ENCODE measurements around the gene EPHB1.

The EPHB1 gene

DNA sequence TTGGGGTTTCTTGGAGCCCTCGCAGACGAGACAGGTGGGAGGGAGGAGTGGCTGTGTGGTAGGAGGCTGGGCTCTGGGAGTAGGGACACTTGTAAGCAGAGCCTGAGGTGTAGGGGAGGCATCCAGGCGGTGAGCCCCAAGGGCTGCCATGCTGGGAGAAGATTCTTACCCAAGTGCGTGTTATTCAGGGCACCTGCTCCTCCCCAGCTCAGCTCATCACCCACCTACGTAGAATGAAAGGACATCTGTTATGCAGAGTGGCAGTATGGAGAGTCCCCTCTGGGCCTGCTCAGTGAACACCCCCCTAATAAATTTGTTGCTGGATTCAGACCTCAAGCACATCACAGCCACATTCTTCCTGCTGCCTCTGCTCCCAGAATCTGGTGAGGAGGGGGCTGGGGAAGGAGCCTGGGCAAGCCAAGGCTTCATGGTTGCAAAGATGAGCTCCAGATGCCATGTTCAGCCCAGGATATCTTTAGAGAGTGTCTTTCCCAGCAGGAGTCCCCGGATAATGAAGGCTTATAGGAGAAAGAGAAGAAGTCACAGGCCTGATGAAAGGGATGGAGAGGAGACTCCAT, 261.8 kb downstream of the EPHB1 start:
- DNase-seq, result no peak

DNA sequence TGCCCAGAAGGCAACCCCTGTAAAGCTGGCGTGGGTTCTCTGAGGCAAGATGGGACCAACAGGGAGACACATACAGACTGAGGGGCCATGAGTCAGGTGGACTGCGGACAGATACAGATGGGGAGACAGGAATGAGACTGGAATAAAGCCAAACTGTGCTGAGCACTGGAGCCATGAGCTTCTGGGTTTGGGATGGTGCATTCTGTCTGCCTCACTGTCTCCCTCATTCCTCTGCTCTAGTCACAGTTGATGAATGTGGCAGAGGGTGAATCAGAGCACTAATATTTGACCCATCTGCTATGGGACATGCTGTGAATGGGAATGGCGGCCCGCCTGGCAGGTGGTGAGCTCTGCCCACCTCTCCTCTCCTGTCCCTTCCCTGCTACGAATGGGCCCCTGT, 262.9 kb downstream of the EPHB1 start:
- no peak for DNase-seq

DNA sequence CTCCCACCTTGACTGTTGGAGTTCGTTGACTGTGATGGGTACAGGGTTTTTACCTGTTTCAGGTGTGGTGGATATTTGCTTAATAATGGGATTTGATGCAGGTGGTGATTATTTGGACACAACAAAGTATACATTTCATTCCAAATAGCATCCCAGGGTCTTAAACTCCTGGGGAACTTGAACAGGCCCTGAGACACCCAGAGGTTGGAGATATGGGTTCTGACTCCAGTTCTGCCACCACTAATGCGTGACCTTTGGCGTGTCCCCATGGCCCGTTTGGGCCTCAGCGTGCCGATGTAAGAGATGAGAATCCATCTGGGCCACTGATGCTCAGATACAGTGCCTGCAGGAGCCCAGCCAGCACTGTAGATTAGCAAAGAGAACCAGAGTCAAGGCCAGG, 264.5 kb downstream of the EPHB1 start:
- no peak for DNase-seq

DNA sequence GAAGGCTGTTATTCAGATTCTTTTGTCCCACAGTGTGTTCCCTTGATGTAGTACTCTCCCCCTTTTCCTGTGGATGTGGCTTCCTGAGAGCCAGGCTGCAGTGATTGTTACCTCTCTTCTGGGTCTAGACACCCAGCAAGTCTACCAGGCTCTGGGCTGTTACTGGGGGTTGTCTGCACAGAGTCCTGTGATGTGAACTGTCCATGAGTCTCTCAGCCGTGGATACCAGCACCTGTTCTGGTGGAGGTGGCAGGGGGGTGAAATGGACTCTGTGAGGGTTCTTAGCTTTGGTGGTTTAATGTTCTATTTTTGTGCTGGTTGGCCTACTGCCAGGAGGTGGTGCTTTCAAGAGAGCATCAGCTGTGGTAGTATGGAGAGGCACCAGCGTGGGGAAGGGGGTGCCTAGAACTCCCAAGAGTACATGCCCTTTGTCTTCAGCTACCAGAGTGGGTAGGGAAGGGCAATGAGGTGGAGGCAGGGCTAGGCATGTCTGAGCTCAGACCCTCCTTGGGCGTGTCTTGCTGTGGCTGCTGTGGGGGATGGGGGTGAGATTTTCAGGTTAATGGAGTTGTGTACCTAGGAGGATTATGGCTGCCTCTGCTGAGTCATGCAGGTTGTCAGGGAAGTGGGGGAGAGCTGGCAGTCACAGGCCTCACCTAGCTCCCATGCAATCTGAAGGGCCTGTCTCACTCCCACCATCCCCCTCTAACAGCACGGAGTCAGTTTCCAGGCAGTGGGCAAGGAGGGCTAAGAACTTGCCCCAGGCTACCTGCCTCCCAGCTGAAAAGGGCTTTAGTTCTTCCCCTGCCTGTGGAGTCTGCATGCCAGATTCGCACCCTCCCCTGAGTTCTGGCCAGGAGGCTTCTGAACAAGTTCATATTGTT, 272.0 kb downstream of the EPHB1 start:
- peak; percentile 95 for DNase-seq

DNA sequence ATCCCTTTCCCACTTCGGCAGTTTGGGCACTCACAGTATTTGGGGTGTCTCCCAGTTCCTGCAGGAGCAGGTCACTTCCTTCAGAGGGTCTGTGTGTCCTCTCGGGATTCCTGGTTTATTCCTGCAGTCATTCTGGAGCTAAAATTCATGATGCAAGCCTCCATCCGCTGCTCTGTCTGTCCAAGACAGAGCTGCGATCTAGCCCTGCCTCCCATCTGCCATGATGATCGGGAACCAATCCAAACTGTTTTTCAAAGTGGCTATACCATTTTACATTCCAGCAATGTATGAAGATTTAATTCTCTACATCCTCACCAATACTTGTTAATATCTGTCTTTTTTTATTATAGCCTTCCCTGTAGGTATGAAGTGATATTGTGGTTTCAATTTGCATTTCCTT, 273.0 kb downstream of the EPHB1 start:
- no peak for DNase-seq

DNA sequence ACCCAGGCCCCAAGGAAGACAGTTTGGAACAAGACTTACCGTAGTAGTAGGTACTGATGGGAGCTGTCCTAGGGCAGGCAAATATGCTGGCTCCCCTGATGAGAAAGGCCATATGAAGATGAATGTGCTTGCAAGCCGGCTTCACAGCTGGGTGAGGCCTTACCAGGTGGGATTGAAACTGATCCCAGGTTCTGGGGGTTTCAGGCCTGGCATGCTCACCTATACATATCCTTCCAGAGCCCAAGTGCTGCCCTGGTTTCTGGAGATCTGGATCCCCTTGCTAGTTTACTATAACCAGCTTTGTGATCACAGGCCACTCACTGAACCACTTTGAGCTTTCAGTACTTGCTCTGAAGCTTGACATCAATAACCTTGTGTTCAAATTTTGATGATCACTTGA, 274.3 kb downstream of the EPHB1 start:
- DNase-seq, result no peak

DNA sequence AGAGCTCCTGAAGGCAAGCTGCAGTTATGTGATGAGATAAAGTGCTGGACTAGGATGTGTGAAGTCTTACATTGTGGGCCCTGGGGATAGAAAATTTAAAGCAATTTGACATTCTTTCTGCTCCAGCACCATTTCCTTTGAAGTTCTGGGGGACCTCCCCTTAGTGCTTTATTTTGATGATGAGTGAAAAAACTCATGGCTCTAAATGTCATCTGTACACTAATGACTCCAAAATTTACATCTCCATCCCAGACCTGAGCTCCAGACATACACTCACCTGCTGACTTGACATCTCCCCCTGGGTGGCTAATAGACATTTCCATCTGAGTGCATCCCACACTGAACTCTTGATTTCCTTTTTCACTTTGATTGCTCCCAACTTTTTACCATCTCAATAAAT, 276.4 kb downstream of the EPHB1 start:
- no peak for DNase-seq

DNA sequence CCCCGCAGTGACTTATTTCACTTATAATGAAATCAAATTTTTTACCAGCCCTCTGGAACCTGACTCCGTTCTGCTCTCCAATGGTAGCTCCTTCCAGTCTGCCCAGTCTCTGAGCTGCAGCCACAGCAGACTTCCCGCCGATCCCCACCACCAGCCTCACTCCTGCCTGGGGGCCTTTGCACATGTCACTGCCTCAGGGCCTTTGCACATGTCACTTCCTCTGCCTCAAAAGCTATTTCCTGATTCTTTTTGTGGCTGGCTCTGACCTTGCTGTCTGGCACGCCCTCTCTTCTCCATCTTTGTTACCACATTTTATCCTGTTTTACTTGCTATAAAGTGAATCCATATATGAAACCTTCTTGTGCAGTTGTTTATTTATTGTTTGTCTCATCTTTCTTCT, 277.4 kb downstream of the EPHB1 start:
- no peak for DNase-seq

DNA sequence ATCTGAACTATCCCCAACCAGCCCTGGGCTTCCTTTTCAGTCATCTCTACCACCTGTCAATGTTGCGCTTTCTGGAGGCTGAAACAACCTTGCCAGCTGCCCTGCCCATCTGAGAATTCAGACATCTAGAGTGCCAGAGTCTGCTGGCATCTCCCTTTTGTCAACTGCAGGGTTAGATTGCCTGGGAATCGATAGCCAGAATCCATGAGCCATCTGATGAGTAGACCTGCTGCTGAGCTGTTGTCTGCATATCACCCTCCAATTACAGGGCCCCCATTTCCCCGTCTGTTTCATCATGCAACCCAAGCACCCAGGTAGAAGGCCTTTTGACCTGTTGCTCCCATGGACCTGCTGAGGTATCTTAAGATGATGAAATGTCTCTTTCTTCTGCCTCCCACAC, 280.1 kb downstream of the EPHB1 start:
- DNase-seq, result no peak

DNA sequence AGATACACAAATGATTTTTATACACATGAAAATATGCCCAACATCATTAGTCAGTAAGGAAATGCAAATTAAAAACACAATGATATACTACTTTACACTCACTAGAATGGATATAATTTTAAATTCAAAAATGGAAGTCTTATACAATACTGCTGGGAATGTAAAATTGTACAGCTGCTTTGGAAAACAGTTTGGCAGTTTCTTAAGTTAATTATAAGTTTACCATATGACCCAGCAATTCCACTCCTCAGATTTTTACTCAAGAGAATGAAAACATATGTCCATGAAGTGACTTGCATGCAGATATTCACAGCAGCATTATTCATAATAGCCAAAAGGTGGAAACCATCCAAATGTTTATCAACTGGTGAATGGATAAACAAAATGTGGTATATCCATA, 281.3 kb downstream of the EPHB1 start:
- DNase-seq, result no peak

DNA sequence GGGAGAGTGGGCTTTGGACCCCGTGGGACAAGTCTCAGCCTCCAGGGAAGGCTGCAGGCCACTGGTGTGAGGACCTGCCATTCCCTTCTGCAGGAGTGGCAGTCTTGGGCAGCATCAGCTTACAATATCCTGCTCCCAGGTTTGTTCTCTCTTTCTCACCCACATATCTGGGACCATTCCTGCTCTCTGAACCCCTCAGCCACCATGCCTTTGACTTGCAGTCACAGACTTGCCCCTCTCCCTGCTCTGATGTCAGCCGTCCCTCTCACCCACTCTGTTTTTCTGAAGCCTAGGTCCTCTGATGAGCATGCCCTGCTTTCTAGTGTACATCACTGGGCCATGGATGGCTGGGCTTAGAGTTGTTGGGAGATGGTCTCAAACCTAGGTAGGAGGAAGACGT, 282.1 kb downstream of the EPHB1 start:
- DNase-seq, result no peak

DNA sequence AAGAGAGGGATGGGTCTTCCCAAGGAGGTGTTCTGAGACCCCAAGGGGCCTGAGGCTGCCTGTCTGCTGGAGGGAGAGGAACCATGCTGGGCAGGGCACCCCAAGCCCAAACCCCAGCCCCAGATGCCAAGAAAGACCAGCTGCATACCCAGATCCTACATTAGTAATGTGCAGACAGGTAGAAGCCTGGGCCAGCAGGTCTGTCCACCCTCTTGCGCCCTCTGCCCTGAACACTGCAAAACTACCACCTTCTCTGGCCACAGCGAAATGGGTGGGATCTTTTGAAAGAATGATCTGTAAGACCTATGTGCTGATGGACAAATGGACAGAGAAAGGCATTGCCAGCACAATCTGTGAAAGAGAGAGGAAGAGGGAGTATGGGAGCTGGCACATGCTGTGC, 283.2 kb downstream of the EPHB1 start:
- DNase-seq, result no peak

DNA sequence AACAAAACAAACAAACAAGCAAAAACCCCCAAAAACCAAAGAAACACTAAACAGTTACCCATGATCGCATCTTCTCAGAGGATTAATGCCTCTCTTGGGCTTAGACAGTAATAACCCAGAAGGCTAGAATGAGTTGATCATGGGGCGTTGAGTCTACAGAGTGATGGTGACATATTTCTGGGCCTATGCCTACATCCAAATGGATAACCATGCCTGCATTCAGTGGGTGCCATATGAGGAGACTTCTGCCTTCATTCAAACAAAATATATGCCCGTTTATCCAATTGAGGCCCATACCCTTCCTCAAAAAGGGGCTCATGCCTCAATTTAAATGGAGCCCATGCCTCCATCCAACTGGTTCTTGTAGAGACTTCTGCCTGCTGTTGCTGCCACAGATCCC, 284.0 kb downstream of the EPHB1 start:
- DNase-seq, result no peak

DNA sequence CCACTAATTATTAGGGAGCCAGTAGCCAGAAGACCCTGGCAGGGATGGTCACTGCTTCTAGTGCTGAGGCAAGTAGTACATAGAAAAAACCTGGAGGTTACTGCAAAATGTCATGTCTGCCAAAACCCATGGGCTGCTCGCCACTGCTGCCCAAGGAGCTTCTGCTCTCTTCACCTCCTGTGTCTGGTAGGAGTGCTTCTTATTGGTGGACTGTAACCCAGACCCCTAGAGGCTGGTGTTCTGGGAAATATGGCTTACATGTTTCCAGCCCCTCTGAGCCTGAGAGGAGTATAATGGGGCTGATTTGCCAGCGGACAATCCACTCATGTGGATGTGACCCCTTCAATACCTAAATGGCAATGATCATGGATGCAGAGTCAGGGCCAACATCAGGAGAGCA, 286.4 kb downstream of the EPHB1 start:
- no peak for DNase-seq

DNA sequence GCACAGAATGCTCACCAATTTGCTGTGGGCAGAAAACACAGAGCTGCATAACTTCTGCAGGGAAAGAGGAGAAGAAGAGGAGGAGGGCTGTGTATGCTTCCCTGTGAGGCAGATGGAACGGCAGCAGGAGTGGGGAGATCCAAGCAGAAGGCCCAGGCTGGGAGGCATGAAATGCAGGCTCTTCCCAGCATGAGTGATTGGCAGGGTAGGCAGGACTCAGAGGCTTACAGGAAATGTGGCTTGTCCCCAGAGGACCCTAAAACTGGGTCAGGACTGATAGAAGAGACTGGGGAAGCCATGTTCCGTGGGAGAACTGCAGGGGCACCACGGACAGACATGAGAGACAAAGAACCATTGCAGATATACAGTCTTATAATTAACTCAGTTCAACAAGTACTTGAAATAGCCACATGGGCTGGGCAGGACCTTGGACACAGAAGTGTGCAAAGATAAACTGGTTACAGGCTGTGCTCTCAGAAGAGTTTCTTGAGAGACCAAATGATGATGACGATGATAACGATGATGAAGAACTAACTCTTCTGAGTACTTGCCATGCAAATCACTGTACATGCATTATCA, 286.9 kb downstream of the EPHB1 start:
- no peak for DNase-seq

DNA sequence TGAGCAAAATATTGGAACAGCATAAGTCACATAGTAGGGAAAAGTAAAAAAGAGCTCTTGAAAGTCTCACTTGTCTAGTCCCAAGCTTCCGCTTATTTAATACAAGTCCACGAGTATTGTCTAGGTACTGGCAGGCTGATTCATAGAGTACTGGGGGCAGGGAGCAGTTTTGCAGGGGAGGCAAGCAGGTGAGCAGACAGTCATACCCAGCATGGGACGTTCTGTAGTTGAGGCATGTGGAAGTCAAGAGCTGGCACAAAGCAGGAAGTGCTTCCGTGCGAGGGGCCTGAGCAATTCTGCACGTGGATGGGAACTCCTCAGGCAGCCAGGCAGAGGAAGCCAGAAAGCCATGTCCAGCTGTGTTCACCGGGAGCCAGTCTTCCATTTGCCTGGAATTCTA, 287.6 kb downstream of the EPHB1 start:
- DNase-seq, result no peak

DNA sequence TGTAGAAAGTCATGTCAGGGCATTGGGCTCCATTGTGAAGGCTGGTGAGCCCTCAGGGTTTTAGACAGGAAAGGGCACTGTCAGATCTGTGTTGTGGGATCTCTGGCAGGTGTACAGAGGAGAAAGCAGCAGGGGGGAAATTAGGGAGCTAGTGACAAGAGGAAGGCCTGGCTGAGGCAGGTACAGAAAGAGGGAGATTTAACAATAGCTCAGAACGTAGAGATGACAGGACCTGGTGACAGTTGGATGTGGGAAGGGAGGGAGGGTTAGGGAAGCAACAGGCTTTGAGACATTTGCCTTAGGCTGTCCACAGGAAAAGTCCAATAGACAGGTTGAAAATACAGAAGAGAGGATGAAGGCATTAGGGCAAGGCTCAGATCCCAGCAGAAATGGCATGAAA, 288.1 kb downstream of the EPHB1 start:
- no peak for DNase-seq

DNA sequence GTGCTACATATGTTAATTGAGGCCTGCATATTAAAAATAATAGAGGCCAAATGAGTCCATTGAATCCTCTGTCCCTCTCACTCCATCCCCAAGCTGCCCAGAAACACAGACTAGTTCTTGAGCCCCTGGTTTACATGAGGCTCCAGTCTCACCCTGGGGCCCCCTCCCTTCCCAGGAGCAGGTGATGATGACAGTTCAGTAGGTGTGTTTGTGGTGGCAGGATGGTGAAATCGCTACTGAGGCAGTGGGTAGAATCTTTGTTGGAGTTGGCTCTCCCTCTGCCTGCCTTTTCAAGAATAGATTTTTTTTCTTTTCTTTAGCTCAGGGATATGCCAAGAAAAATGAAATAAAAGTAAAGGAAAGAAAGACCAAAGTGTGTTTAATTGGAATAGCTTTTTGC, 288.7 kb downstream of the EPHB1 start:
- DNase-seq, result no peak

DNA sequence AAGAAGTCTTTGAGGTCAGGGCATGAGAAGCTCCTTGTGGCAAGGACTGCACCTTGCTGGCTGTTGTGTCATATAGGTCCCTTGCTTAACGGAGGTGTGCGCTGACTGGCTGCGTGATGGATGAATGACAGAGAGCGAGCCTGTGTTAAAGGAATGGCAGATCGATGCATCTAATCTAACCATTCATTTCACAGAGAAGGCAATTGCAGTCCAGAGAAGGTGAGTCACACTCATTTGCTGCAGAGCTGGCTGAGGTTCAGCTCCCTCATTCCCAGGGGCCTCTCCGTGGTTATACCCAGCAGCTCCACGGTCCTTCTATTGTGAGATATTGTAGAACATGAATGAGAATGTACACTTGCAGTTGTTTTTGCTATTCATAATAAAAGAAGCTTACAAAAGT, 289.3 kb downstream of the EPHB1 start:
- no peak for DNase-seq

DNA sequence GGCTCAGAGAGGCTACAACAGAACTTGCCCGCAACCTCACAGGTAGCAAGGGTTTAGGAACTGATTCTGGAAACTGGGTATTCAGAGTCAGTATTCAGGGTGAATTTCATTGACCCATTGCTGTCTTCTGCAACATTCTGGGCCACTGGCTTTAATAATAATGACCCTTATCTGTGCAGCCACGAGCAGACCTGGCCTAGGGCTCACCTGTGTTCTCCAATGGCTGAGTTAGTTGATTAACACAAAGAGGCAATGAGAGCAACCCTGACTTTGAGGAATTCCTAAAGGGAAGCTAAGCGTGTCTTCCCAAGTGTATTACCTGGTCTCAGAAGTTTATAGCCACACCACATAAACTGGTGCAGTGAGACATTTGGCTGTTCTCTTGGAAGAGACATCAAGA, 289.9 kb downstream of the EPHB1 start:
- no peak for DNase-seq

DNA sequence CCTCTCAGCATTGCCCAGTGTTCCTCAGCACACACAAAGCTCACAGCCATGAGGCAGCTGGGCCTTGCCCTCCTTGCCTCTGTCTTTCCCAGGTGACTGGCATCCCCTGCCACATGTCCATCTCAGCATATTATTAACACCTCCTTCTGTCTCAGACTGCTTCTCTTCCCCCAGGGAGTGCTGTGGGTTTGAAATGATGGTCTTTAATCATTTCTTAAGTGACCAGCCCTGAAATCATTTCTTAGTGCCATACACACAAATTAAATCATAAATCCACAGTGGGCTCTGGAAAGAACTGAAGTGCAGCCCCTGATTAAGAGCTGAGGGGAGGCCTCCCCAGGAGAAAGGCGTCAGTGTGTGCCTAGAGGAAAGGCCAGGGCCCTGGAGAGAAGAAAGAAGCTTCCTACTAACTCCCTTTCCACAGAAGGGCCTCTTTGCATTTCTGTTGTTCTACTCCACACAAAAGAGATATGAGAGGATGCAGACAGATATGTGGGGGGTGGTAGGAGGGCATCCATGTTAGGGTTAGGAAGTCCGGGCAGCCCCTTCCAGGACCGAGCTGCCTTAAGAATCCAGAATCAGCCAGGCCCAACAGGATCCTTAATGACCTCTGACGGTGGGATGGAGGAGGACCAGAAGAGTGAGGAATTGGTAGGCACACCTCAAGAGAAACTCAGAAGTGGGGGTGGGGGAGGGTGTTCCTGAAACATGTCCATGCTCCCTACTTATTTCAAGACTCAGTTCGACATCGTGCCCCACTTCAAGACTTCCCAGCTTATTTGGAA, 290.8 kb downstream of the EPHB1 start:
- DNase-seq, result no peak

DNA sequence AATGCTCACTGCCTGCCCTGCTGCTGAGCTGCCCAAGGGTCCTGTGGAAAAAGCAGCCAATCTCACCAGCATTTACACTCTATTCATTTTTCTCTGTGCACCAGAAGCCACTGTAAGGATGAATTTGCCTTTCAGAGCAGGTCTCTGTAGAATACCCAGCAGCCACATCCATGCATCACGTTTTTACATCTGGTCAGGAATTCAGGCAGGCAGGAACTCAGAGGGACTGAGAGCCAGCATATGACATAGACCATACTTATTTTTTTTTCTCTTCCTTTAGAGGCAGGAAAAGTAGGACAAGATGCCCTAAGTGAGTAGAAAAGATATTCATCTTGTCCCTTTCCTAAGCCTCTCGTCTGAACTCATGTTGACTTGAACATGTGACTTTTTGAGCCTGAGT, 292.7 kb downstream of the EPHB1 start:
- no peak for DNase-seq

DNA sequence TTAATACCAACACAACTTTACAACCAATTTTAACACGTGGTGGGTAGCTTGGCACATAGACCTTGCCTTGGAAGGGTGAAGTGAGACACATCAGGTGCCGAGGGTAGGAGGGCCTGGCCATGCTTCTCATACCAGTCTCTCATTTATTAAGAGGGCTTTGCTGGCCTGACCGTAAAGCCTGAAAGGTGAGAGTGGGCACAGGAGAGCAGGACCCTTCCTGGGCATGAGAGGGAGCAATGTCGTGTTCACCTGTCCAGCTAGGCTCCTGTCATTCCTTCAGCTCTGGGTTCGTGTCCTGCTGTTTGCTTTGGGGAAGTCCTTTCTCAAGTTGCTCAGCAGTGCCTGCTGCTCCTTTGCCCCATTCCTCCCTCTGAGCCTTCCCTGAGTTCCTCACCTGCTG, 294.4 kb downstream of the EPHB1 start:
- no peak for DNase-seq

Measured in NCI-H1105 treated with DMSO at 0.1 percent for 48 hours (cell line).